GM11168 (cell line): ENCODE data around the gene RBFA.

ENCODE experiments used
- in situ Hi-C: fragments of 300-500 bp; cut with MboI; formaldehyde crosslinking; loops from one replicate; pipeline ENCODE4 v1.12.0; 2022; ENCODE audit warnings: low sequenced_read_pairs; ENCODE audit not compliant: unreplicated experiment

Gene RBFA

GRCh38 chr18:80068571-80069272 is 34.5 kb downstream of the RBFA start:
- in situ Hi-C loops = no loop called here

GRCh38 chr18:80070825-80071224 is 36.6 kb downstream of the RBFA start:
- in situ Hi-C loops = no loop called here

- in situ Hi-C loops = no loop called here
Observed at GRCh38 chr18:80074183-80074582, 39.9 kb downstream of the RBFA start.

GRCh38 chr18:80074697-80075096 is 40.5 kb downstream of the RBFA start:
- in situ Hi-C loops = no loop called here

- in situ Hi-C loops = no loop called here
Observed at GRCh38 chr18:80075940-80076339, 41.7 kb downstream of the RBFA start.

- in situ Hi-C loops = no loop called here
Observed at GRCh38 chr18:80076379-80076778, 42.1 kb downstream of the RBFA start.

GRCh38 chr18:80077873-80078272 is 43.6 kb downstream of the RBFA start:
- in situ Hi-C loops = no loop called here
